NCI-H1436 (cell line): ENCODE measurements around the gene GRIK3.
A peak's percentile ranks its signal among the peaks of the same experiment; 100 is the strongest.
"Not testable (repeated sequence)": the region's sequence is repeated elsewhere in the genome, so short reads cannot be mapped to it uniquely, and the experiment has no call there.

Experiments used
- DNase-seq: peaks from one replicate; lab custom pipeline; 2025; lab: John Stamatoyannopoulos, UW

Gene GRIK3

GRCh38 chr1:36941316-36941978 lies 92.9 kb downstream of the GRIK3 start:
- DNase-seq = no peak

GRCh38 chr1:36938819-36939218 lies 95.5 kb downstream of the GRIK3 start:
- no peak for DNase-seq

- DNase-seq = no peak
Observed at GRCh38 chr1:36937371-36937770, 96.9 kb downstream of the GRIK3 start.

- DNase-seq = no peak
Observed at GRCh38 chr1:36934061-36934460, 100.3 kb downstream of the GRIK3 start.

GRCh38 chr1:36927826-36928225 lies 106.5 kb downstream of the GRIK3 start:
- no peak for DNase-seq

GRCh38 chr1:36925251-36925650 lies 109.1 kb downstream of the GRIK3 start:
- DNase-seq = no peak

GRCh38 chr1:36924282-36924811 lies 110.0 kb downstream of the GRIK3 start:
- DNase-seq = peak; percentile 68

- DNase-seq = no peak
Observed at GRCh38 chr1:36922593-36923426, 111.5 kb downstream of the GRIK3 start.

GRCh38 chr1:36922071-36922470 lies 112.2 kb downstream of the GRIK3 start:
- no peak for DNase-seq

- no peak for DNase-seq
Observed at GRCh38 chr1:36920801-36921405, 113.4 kb downstream of the GRIK3 start.

GRCh38 chr1:36920371-36920770 lies 113.9 kb downstream of the GRIK3 start:
- DNase-seq = no peak

GRCh38 chr1:36919491-36920145 lies 114.7 kb downstream of the GRIK3 start:
- DNase-seq = no peak

GRCh38 chr1:36918604-36919003 lies 115.7 kb downstream of the GRIK3 start:
- DNase-seq = no peak

GRCh38 chr1:36916542-36916941 lies 117.8 kb downstream of the GRIK3 start:
- DNase-seq = not testable (repeated sequence)

GRCh38 chr1:36913484-36914060 lies 120.7 kb downstream of the GRIK3 start:
- peak; percentile 80 for DNase-seq

- DNase-seq = no peak
Observed at GRCh38 chr1:36913016-36913415, 121.3 kb downstream of the GRIK3 start.

GRCh38 chr1:36912365-36912865 lies 121.9 kb downstream of the GRIK3 start:
- DNase-seq = no peak

GRCh38 chr1:36911561-36912364 lies 122.6 kb downstream of the GRIK3 start:
- no peak for DNase-seq

GRCh38 chr1:36910886-36911540 lies 123.3 kb downstream of the GRIK3 start:
- DNase-seq = no peak
